GM12892 (cell line): ENCODE measurements around the gene CLEC16A.

Experiments
- POLR2A ChIP-seq: IDR thresholded peaks from 2 replicates; pipeline ENCODE4 v1.6.1; 2011; ENCODE audit warnings: low read depth, low read length, control low read depth
- POLR2AphosphoS5 ChIP-seq: IDR thresholded peaks from 2 replicates; pipeline ENCODE4 v1.6.1; 2011; ENCODE audit warnings: low read depth, low read length, control low read depth

GRCh38 chr16:11010575-11011221, 66.3 kb downstream of the CLEC16A start:
- TF ChIP-seq POLR2A = no peak
- TF ChIP-seq POLR2AphosphoS5 = no peak
